H9 (cell line): ENCODE results near the gene CBX8. TPM values are rescaled to one million over a fixed set of nuclear protein-coding genes. Genes with fewer than 3 reads are reported as not detected.
A peak's percentile ranks its signal among the peaks of the same experiment; 100 is the strongest.

Source experiments
- DNase-seq: peaks from one replicate; pipeline ENCODE4 v3.0.0-alpha.2; 2017
- H2AFZ ChIP-seq: one replicate; pipeline ENCODE4 v1.6.1; 2013; ENCODE audit warnings: mild to moderate bottlenecking, low read length, control low read depth, moderate library complexity
- H2AK5ac ChIP-seq: 2 replicates; pipeline ENCODE4 v1.6.1; 2013; ENCODE audit warnings: low read length, control low read depth, mixed read lengths; ENCODE audit not compliant: insufficient read length
- H2BK120ac ChIP-seq: one replicate; pipeline ENCODE4 v1.6.1; 2013; ENCODE audit warnings: low read depth, mild to moderate bottlenecking, low read length, control low read depth, inconsistent platforms; ENCODE audit not compliant: poor library complexity, severe bottlenecking
- H2BK12ac ChIP-seq: 2 replicates; pipeline ENCODE4 v1.6.1; 2013; ENCODE audit warnings: low read length, control low read depth, mixed read lengths, low read depth; ENCODE audit not compliant: insufficient read length
- H2BK15ac ChIP-seq: 2 replicates; pipeline ENCODE4 v1.6.1; 2013; ENCODE audit warnings: low read depth, low read length, control low read depth
- H2BK20ac ChIP-seq: one replicate; pipeline ENCODE4 v1.6.1; 2013; ENCODE audit warnings: low read depth, mild to moderate bottlenecking, low read length, control low read depth, inconsistent platforms; ENCODE audit not compliant: poor library complexity, severe bottlenecking
- H2BK5ac ChIP-seq: 2 replicates; pipeline ENCODE4 v1.6.1; 2013; ENCODE audit warnings: low read length, control low read depth, mixed read lengths; ENCODE audit not compliant: insufficient read length
- H3K14ac ChIP-seq: 2 replicates; pipeline ENCODE4 v1.6.1; 2013; ENCODE audit warnings: low read length, control low read depth; ENCODE audit not compliant: insufficient read depth
- H3K18ac ChIP-seq: 2 replicates; pipeline ENCODE4 v1.6.1; 2013; ENCODE audit warnings: low read depth, mild to moderate bottlenecking, mixed read lengths, low read length, control low read depth; ENCODE audit not compliant: insufficient read length
- H3K23ac ChIP-seq: 2 replicates; pipeline ENCODE4 v1.6.1; 2013; ENCODE audit warnings: low read length, control low read depth, mixed read lengths, low read depth; ENCODE audit not compliant: insufficient read length
- H3K23me2 ChIP-seq: 2 replicates; pipeline ENCODE4 v1.6.1; 2013; ENCODE audit warnings: low read depth, mild to moderate bottlenecking, mixed read lengths, low read length, control low read depth; ENCODE audit not compliant: insufficient read length, poor library complexity, severe bottlenecking
- H3K27ac ChIP-seq: 2 replicates; pipeline ENCODE4 v1.5.1; 2013; ENCODE audit warnings: low read length, control low read depth, mixed read lengths, low read depth; ENCODE audit not compliant: insufficient read length
- H3K27me3 ChIP-seq: 2 replicates; pipeline ENCODE4 v1.6.1; 2013; ENCODE audit warnings: low read length, control low read depth, inconsistent platforms; ENCODE audit not compliant: insufficient read depth
- H3K4ac ChIP-seq: 2 replicates; pipeline ENCODE4 v1.6.1; 2013; ENCODE audit warnings: low read depth, mild to moderate bottlenecking, control low read depth, inconsistent platforms, low read length, moderate library complexity
- H3K4me1 ChIP-seq: 2 replicates; pipeline ENCODE4 v1.6.1; 2013; ENCODE audit warnings: low read length, control low read depth, inconsistent platforms; ENCODE audit not compliant: insufficient read depth
- H3K4me2 ChIP-seq: 2 replicates; pipeline ENCODE4 v1.6.1; 2013; ENCODE audit warnings: low read length, control low read depth, mixed read lengths; ENCODE audit not compliant: insufficient read length, insufficient read depth
- H3K56ac ChIP-seq: 2 replicates; pipeline ENCODE4 v1.6.1; 2013; ENCODE audit warnings: low read depth, mild to moderate bottlenecking, mixed read lengths, low read length, control low read depth; ENCODE audit not compliant: insufficient read length
- H3K79me1 ChIP-seq: 2 replicates; pipeline ENCODE4 v1.6.1; 2013; ENCODE audit warnings: low read depth, mild to moderate bottlenecking, moderate library complexity, low read length, control low read depth, inconsistent platforms; ENCODE audit not compliant: insufficient read depth, poor library complexity, severe bottlenecking
- H3K79me2 ChIP-seq: 2 replicates; pipeline ENCODE4 v1.6.1; 2013; ENCODE audit warnings: low read length, control low read depth, inconsistent platforms; ENCODE audit not compliant: insufficient read depth
- H3K9ac ChIP-seq: 2 replicates; pipeline ENCODE4 v1.6.1; 2013; ENCODE audit warnings: low read length, control low read depth, mixed read lengths; ENCODE audit not compliant: insufficient read length; ENCODE audit errors: extremely low read depth
- H3K9me3 ChIP-seq: one replicate; pipeline ENCODE4 v1.6.1; 2013; ENCODE audit warnings: low read depth, low read length, inconsistent platforms; ENCODE audit not compliant: control insufficient read depth
- H3T11ph ChIP-seq: one replicate; pipeline ENCODE4 v1.6.1; 2013; ENCODE audit warnings: mild to moderate bottlenecking, low read length, control low read depth, inconsistent platforms
- H4K20me1 ChIP-seq: one replicate; pipeline ENCODE4 v1.6.1; 2013; ENCODE audit not compliant: control insufficient read depth, insufficient read length, insufficient read depth
- H4K5ac ChIP-seq: 2 replicates; pipeline ENCODE4 v1.6.1; 2013; ENCODE audit warnings: low read depth, mild to moderate bottlenecking, mixed read lengths, low read length, control low read depth; ENCODE audit not compliant: insufficient read length
- H4K8ac ChIP-seq: replicated peaks from 2 replicates; pipeline ENCODE4 v1.6.1; 2013; ENCODE audit warnings: low read length, control low read depth, mixed read lengths, low read depth; ENCODE audit not compliant: insufficient read length
- H4K91ac ChIP-seq: 2 replicates; pipeline ENCODE4 v1.6.1; 2013; ENCODE audit warnings: low read depth, mild to moderate bottlenecking, moderate library complexity, mixed read lengths, low read length, control low read depth; ENCODE audit not compliant: insufficient read length
- H3K27ac Mint-ChIP-seq, 3 experiments: 2 replicates in 2 of 3; 3 replicates in 1 of 3; pipeline ENCODE4 v1.8.0; 2020 to 2021; ENCODE audit warnings: mixed read lengths in 3 of 3, mild to moderate bottlenecking in 1 of 3, moderate library complexity in 1 of 3
- H3K27me3 Mint-ChIP-seq: 2 replicates; pipeline ENCODE4 v1.8.0; 2021; ENCODE audit warnings: low read depth, mild to moderate bottlenecking, moderate library complexity, mixed read lengths
- H3K36me3 Mint-ChIP-seq, 3 experiments: 2 replicates in 2 of 3; 3 replicates in 1 of 3; pipeline ENCODE4 v1.8.0; 2020 to 2021; ENCODE audit warnings: low read depth in 3 of 3, mixed read lengths in 3 of 3; ENCODE audit not compliant: insufficient read depth in 1 of 3
- H3K4me1 Mint-ChIP-seq, 2 experiments: 2 replicates each; pipeline ENCODE4 v1.8.0; 2020; ENCODE audit warnings: mixed read lengths in 2 of 2
- H3K4me3 Mint-ChIP-seq, 2 experiments: 2 replicates in 1 of 2; 3 replicates in 1 of 2; pipeline ENCODE4 v1.8.0; 2020 to 2021; ENCODE audit warnings: mild to moderate bottlenecking in 2 of 2, mixed read lengths in 2 of 2, moderate library complexity in 1 of 2
- H3K9me3 Mint-ChIP-seq, 2 experiments: 2 replicates in 1 of 2; 3 replicates in 1 of 2; pipeline ENCODE4 v1.8.0; 2020; ENCODE audit warnings: mild to moderate bottlenecking in 2 of 2, mixed read lengths in 2 of 2, moderate library complexity in 1 of 2
- CTCF ChIP-seq: fragments of 200-600 bp; sonication (generic); conservative IDR thresholded peaks from 3 replicates; pipeline ENCODE4 v1.8.0; 2021; ENCODE audit warnings: antibody characterized with exemption, mild to moderate bottlenecking
- WGBS: extraction: QIAGEN DNeasy Blood & Tissue Kit; methylation state at CpG from one replicate; pipeline ENCODE4 v1.1.7; 2013; ENCODE audit warnings: missing lambda C conversion rate, low lambda C conversion rate, mixed read lengths; ENCODE audit not compliant: insufficient read length; ENCODE audit errors: extremely low coverage; 5-methylcytosine and 5-hydroxymethylcytosine counted together
- total RNA-seq: library from RNA; stranded (reverse); gene quantifications from 2 replicates; pipeline ENCODE4 v1.2.1, GENCODE V29; 2021

The CBX8 gene
- total RNA-seq, 1 experiment from 2014 or later = 1.2 TPM

- Mint-ChIP-seq H3K4me1 (peaks cover 32 to 57% of the 10 kb centered on the region in 2 experiments), H3K27ac (no peak overlapping the region), H3K27me3 (peaks cover 94% of the 10 kb centered on the region), H3K9me3 (no peaks in the 10 kb centered on the region; a peak in 2 of 5 replicates), H3K4me3 (peak overlapping the region in 1 of 2 experiments; percentile 73; a peak in 2 of 5 replicates), H3K36me3 (no peaks in the 10 kb centered on the region)
- Histone ChIP-seq H4K5ac (no peak overlapping the region), H3K27ac (no peak overlapping the region), H3K4ac (no peak overlapping the region), H3K27me3 (peaks cover 66% of the 10 kb centered on the region), H2BK5ac (no peak overlapping the region), H2AFZ (no peak overlapping the region), H3K4me1 (peaks cover 2% of the 10 kb centered on the region; the same call in 1 of the 2 replicates), H2AK5ac (no peak overlapping the region), H3K23me2 (peaks cover 37% of the 10 kb centered on the region), H4K20me1 (no peaks in the 10 kb centered on the region), H3K9me3 (no peaks in the 10 kb centered on the region), H3K56ac (no peak overlapping the region), H2BK12ac (no peak overlapping the region), H3K79me1 (no peaks in the 10 kb centered on the region), H2BK20ac (no peak overlapping the region), H3K18ac (peak overlapping the region; percentile 30), H3K4me2 (peak overlapping the region; percentile 41), H2BK120ac (no peak overlapping the region), H4K8ac (no peak overlapping the region), H3K14ac (no peak overlapping the region; the same call in 1 of the 2 replicates), H2BK15ac (no peak overlapping the region), H3K9ac (no peak overlapping the region), H3K23ac (no peak overlapping the region), H3T11ph (no peak overlapping the region), H4K91ac (no peak overlapping the region), H3K79me2 (no peaks in the 10 kb centered on the region)
- no peak for TF ChIP-seq CTCF
- peak; percentile 73 for DNase-seq
- WGBS = no CpG with 5 or more reads among the region's 83 CpGs
These were observed 37.1 kb upstream of the CBX8 start for GRCh38 chr17:79833744-79834564.
